SK-N-MC (cell line): ENCODE data around the gene ANXA2.
"Not testable (repeated sequence)": the region's sequence is repeated elsewhere in the genome, so short reads cannot be mapped to it uniquely, and the experiment has no call there.

Experiments
- DNase-seq: peaks from one replicate; pipeline ENCODE4 v3.0.0-alpha.2; 2011; ENCODE audit warnings: low read depth, low spot score
- H3K27ac ChIP-seq: fragments of 200-600 bp; sonication (generic); 2 replicates; pipeline ENCODE4 v1.5.1; 2016; ENCODE audit warnings: mixed run types
- H3K36me3 ChIP-seq: fragments of 200-600 bp; sonication (generic); 2 replicates; pipeline ENCODE4 v1.6.1; 2017; ENCODE audit warnings: antibody characterized with exemption, low read length, mixed read lengths; ENCODE audit not compliant: insufficient read depth
- H3K4me3 ChIP-seq: fragments of 200-600 bp; sonication (generic); 2 replicates; pipeline ENCODE4 v1.5.1; 2016
- H3K9ac ChIP-seq: fragments of 200-600 bp; sonication (generic); 2 replicates; pipeline ENCODE4 v1.8.0; 2017; ENCODE audit warnings: mixed run types, mixed read lengths; ENCODE audit not compliant: insufficient read length
- H3K9me3 ChIP-seq: fragments of 200-600 bp; sonication (generic); 2 replicates; pipeline ENCODE4 v1.6.1; 2017; ENCODE audit warnings: low read depth, mild to moderate bottlenecking, antibody characterized with exemption, low read length, moderate library complexity, mixed read lengths
- EZH2 ChIP-seq: fragments of 200-600 bp; sonication (generic); IDR thresholded peaks from one replicate; pipeline ENCODE4 v1.6.1; 2017; ENCODE audit warnings: antibody characterized with exemption
- FOXP2 ChIP-seq: optimal IDR thresholded peaks from 2 replicates; pipeline ENCODE3; 2011; ENCODE audit warnings: mild to moderate bottlenecking, moderate library complexity; ENCODE audit not compliant: insufficient read depth; ENCODE audit errors: extremely low read length, control extremely low read depth
- POLR2AphosphoS5 ChIP-seq: IDR thresholded peaks from 2 replicates; pipeline ENCODE4 v1.6.1; 2012; ENCODE audit warnings: mild to moderate bottlenecking, low read depth, low read length, borderline replicate concordance

ANXA2 gene

GRCh38 chr15:60362321-60363086 lies 35.3 kb downstream of the ANXA2 start:
- H3K36me3 ChIP-seq, result peaks cover 78% of the 10 kb centered on the region
- no peaks in the 10 kb centered on the region for H3K9me3 ChIP-seq

GRCh38 chr15:60359738-60360137 lies 38.0 kb downstream of the ANXA2 start:
- H3K9ac ChIP-seq, H3K27ac ChIP-seq, H3K9me3 ChIP-seq, H3K4me3 ChIP-seq, DNase-seq: not testable (repeated sequence)
- H3K36me3 ChIP-seq, result peaks cover 100% of the 10 kb centered on the region

More at GRCh38 chr15:60362321-60363086, 35.3 kb downstream of the ANXA2 start:
- TF ChIP-seq POLR2AphosphoS5 (no peak), FOXP2 (no peak), EZH2 (no peak)
- no peak overlapping the region for H3K27ac ChIP-seq
- no peak overlapping the region for H3K4me3 ChIP-seq
- no peak for DNase-seq
- no peak overlapping the region for H3K9ac ChIP-seq

- Histone ChIP-seq H3K36me3 (peaks cover 100% of the 10 kb centered on the region), H3K9ac (no peak overlapping the region), H3K27ac (no peak overlapping the region), H3K9me3 (no peaks in the 10 kb centered on the region), H3K4me3 (no peak overlapping the region)
- no peak for DNase-seq
- TF ChIP-seq EZH2 (no peak), FOXP2 (no peak), POLR2AphosphoS5 (no peak)
These were observed 38.7 kb downstream of the ANXA2 start for GRCh38 chr15:60358935-60359682.

- no peak overlapping the region for H3K9ac ChIP-seq
- peaks cover 100% of the 10 kb centered on the region for H3K36me3 ChIP-seq
- no peak for TF ChIP-seq FOXP2
- TF ChIP-seq EZH2, result no peak
- no peak for TF ChIP-seq POLR2AphosphoS5
- no peak overlapping the region for H3K27ac ChIP-seq
- DNase-seq, result no peak
- no peaks in the 10 kb centered on the region for H3K9me3 ChIP-seq
- H3K4me3 ChIP-seq, result no peak overlapping the region
These were observed 41.0 kb downstream of the ANXA2 start for GRCh38 chr15:60356832-60357231.

GRCh38 chr15:60355148-60355857 lies 42.5 kb downstream of the ANXA2 start:
- Histone ChIP-seq H3K27ac (no peak overlapping the region), H3K36me3 (peaks cover 100% of the 10 kb centered on the region), H3K9ac (no peak overlapping the region), H3K4me3 (no peak overlapping the region), H3K9me3 (no peaks in the 10 kb centered on the region)
- no peak for TF ChIP-seq POLR2AphosphoS5
- TF ChIP-seq FOXP2, result no peak
- TF ChIP-seq EZH2, result no peak
- no peak for DNase-seq

- DNase-seq, result no peak
- Histone ChIP-seq H3K27ac (no peak overlapping the region), H3K36me3 (peaks cover 95% of the 10 kb centered on the region), H3K9me3 (no peaks in the 10 kb centered on the region), H3K4me3 (no peak overlapping the region), H3K9ac (no peak overlapping the region)
- no peak for TF ChIP-seq POLR2AphosphoS5
- TF ChIP-seq EZH2, result no peak
- no peak for TF ChIP-seq FOXP2
These were observed 44.4 kb downstream of the ANXA2 start for GRCh38 chr15:60353245-60353920.

GRCh38 chr15:60352525-60352924 lies 45.3 kb downstream of the ANXA2 start:
- H3K4me3 ChIP-seq, result no peak overlapping the region
- H3K9ac ChIP-seq, result no peak overlapping the region
- peaks cover 95% of the 10 kb centered on the region for H3K36me3 ChIP-seq
- TF ChIP-seq FOXP2 (no peak), EZH2 (no peak), POLR2AphosphoS5 (no peak)
- no peak overlapping the region for H3K27ac ChIP-seq
- DNase-seq, result no peak
- H3K9me3 ChIP-seq, result no peaks in the 10 kb centered on the region

GRCh38 chr15:60351066-60351465 lies 46.7 kb downstream of the ANXA2 start:
- Histone ChIP-seq H3K4me3 (no peak overlapping the region), H3K9me3 (no peaks in the 10 kb centered on the region), H3K36me3 (peaks cover 95% of the 10 kb centered on the region), H3K27ac (peak overlapping the region; percentile 60), H3K9ac (no peak overlapping the region)
- no peak for TF ChIP-seq FOXP2
- TF ChIP-seq POLR2AphosphoS5, result no peak
- no peak for TF ChIP-seq EZH2
- no peak for DNase-seq

- no peak for DNase-seq
These were observed 47.7 kb downstream of the ANXA2 start for GRCh38 chr15:60350108-60350507.

More at GRCh38 chr15:60350108-60350507, 47.7 kb downstream of the ANXA2 start:
- Histone ChIP-seq H3K27ac (peak overlapping the region; percentile 60), H3K36me3 (peaks cover 95% of the 10 kb centered on the region), H3K4me3 (no peak overlapping the region), H3K9me3 (no peaks in the 10 kb centered on the region), H3K9ac (no peak overlapping the region)
- TF ChIP-seq EZH2 (no peak), FOXP2 (no peak), POLR2AphosphoS5 (no peak)
